ENCODE results near the gene APPL1. TPM values are rescaled to one million over a fixed set of nuclear protein-coding genes. Genes with fewer than 3 reads are reported as not detected.

APPL1 gene
- total and polyA plus RNA-seq, 12 donors, result 6.1 to 45.7 (median 32.3) TPM

DNA sequence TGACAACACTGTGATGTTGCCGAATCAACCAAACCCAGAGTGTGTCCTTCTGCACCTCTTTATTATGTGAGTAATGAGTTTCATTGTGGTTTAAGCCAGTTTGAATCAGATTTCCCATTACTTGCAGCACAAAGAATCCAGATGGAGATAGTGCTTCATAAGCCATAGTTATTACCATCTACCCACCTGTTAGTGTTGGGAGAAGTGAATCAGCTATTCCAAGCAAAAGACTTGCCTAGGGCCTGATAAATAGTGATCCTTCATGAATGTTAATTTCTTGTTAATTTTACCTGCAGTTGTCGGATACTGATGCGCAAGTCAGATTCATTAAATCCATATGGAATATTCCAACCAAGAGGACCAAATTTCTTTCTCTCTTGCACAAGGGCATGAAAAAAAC is 86.7 kb downstream of the APPL1 start:
- no peak for TF ChIP-seq CTCF (IDR thresholded peaks at IDR 0.05)
- Histone ChIP-seq H3K9me3 (replicated peaks in 1 of 3) (peaks cover 0 to 5% (median 4%) of the 10 kb centered on the region in 3 donors), H3K4me3 (no peak overlapping the region), H3K27me3 (no peaks in the 10 kb centered on the region), H3K27ac (no peak overlapping the region), H3K36me3 (replicated peaks in 1 of 2) (no peaks in the 10 kb centered on the region), H3K4me1 (replicated peaks in 1 of 2) (no peaks in the 10 kb centered on the region)
- intact Hi-C loops (cut with DNase I), result no loop called here
- DNase-seq, result no peak
- WGBS, 4 donors, result 77 to 98% (median 96%) methylated on average over 3 of the region's 3 CpGs

Other genes with a start within 250 kb of the APPL1 start
- under 1 TPM in 5 of 9 donors, not detected in 4; 0.22 to 0.83 (median 0.40) TPM for gene SPATA12, start 167.1 kb upstream of the APPL1 start, total RNA-seq
- gene SPATA12, start 167.1 kb upstream of the APPL1 start, polyA plus RNA-seq, result under 1 TPM; 0.07 to 0.62 (median 0.48) TPM
- 1 to 10 TPM in 8 of 9 donors, under 1 TPM in 1; 0.93 to 7.1 (median 1.7) TPM for gene IL17RD, start 62.4 kb upstream of the APPL1 start, total RNA-seq
- under 1 TPM; 0.44 to 0.90 (median 0.48) TPM for gene IL17RD, start 62.4 kb upstream of the APPL1 start, polyA plus RNA-seq
- 1 to 10 TPM in 7 of 9 donors, under 1 TPM in 1, not detected in 1; 0.79 to 2.5 (median 1.3) TPM for gene HESX1, start 27.8 kb upstream of the APPL1 start, total RNA-seq
- gene HESX1, start 27.8 kb upstream of the APPL1 start, polyA plus RNA-seq, result 1 to 10 TPM; 1.5 to 3.7 (median 2.7) TPM
- gene ASB14, start 65.0 kb downstream of the APPL1 start, total RNA-seq, result under 1 TPM in 1 of 9 donors, not detected in 8; 0.17 TPM
- gene ASB14, start 65.0 kb downstream of the APPL1 start, polyA plus RNA-seq, result not detected